HAP-1 (cell line): ENCODE data around the gene DSP.
A peak's percentile ranks its signal among the peaks of the same experiment; 100 is the strongest.

Experiments
- DNase-seq, 2 experiments: peaks; one replicate each; pipeline ENCODE4 v3.0.0-alpha.2; 2016 to 2020; ENCODE audit warnings: low spot score in 2 of 2
- H3K27me3 ChIP-seq: fragments of 250-450 bp; sonication (Bioruptor Pico); 2 replicates; pipeline ENCODE4 v1.5.1; 2020; ENCODE audit warnings: low read depth, mild to moderate bottlenecking, moderate library complexity
- H3K36me3 ChIP-seq: fragments of 250-450 bp; sonication (Bioruptor Pico); replicated peaks from 2 replicates; pipeline ENCODE4 v1.5.1; 2020; ENCODE audit warnings: mild to moderate bottlenecking
- H3K4me1 ChIP-seq: fragments of 250-450 bp; sonication (Bioruptor Pico); 2 replicates; pipeline ENCODE4 v1.5.1; 2020; ENCODE audit warnings: mild to moderate bottlenecking
- H3K4me3 ChIP-seq: fragments of 250-450 bp; sonication (Bioruptor Pico); 2 replicates; pipeline ENCODE4 v1.5.1; 2020; ENCODE audit warnings: mild to moderate bottlenecking, moderate library complexity
- H3K9me3 ChIP-seq: fragments of 250-450 bp; sonication (Bioruptor Pico); 2 replicates; pipeline ENCODE4 v1.5.1; 2020; ENCODE audit warnings: mild to moderate bottlenecking, moderate library complexity
- in situ Hi-C: fragments of 300-500 bp; cut with MboI; formaldehyde crosslinking; loops from 3 replicates; pipeline ENCODE4 v1.14.3; 2020; ENCODE audit warnings: low sequenced_read_pairs, inconsistent platforms, mixed read lengths

The DSP gene

DNA sequence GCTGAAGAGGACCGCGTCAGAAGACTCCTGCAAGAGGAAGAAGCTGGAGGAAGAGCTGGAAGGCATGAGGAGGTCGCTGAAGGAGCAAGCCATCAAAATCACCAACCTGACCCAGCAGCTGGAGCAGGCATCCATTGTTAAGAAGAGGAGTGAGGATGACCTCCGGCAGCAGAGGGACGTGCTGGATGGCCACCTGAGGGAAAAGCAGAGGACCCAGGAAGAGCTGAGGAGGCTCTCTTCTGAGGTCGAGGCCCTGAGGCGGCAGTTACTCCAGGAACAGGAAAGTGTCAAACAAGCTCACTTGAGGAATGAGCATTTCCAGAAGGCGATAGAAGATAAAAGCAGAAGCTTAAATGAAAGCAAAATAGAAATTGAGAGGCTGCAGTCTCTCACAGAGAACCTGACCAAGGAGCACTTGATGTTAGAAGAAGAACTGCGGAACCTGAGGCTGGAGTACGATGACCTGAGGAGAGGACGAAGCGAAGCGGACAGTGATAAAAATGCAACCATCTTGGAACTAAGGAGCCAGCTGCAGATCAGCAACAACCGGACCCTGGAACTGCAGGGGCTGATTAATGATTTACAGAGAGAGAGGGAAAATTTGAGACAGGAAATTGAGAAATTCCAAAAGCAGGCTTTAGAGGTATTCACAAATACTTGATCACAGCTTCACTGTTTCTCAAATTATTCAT lies 39.6 kb downstream of the DSP start:
- H3K9me3 ChIP-seq = no peaks in the 10 kb centered on the region
- no peak for DNase-seq
- in situ Hi-C loops = loop anchor here (10.0 kb wide), 1 partner anchor 176 kb away; no protein-coding TSS in a partner anchor
- H3K4me1 ChIP-seq = no peaks in the 10 kb centered on the region
- no peaks in the 10 kb centered on the region for H3K27me3 ChIP-seq
- H3K36me3 ChIP-seq = peaks cover 68% of the 10 kb centered on the region
- H3K4me3 ChIP-seq = no peak overlapping the region

DNA sequence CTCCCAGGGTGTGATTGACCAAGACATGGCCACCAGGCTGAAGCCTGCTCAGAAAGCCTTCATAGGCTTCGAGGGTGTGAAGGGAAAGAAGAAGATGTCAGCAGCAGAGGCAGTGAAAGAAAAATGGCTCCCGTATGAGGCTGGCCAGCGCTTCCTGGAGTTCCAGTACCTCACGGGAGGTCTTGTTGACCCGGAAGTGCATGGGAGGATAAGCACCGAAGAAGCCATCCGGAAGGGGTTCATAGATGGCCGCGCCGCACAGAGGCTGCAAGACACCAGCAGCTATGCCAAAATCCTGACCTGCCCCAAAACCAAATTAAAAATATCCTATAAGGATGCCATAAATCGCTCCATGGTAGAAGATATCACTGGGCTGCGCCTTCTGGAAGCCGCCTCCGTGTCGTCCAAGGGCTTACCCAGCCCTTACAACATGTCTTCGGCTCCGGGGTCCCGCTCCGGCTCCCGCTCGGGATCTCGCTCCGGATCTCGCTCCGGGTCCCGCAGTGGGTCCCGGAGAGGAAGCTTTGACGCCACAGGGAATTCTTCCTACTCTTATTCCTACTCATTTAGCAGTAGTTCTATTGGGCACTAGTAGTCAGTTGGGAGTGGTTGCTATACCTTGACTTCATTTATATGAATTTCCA lies 43.9 kb downstream of the DSP start:
- Histone ChIP-seq H3K9me3 (no peaks in the 10 kb centered on the region), H3K36me3 (peaks cover 31% of the 10 kb centered on the region), H3K27me3 (no peaks in the 10 kb centered on the region), H3K4me3 (no peak overlapping the region), H3K4me1 (peaks cover 6% of the 10 kb centered on the region)
- no peak for DNase-seq
- in situ Hi-C loops = loop anchor here (10.0 kb wide), 1 partner anchor 181 kb away; no protein-coding TSS in a partner anchor

DNA sequence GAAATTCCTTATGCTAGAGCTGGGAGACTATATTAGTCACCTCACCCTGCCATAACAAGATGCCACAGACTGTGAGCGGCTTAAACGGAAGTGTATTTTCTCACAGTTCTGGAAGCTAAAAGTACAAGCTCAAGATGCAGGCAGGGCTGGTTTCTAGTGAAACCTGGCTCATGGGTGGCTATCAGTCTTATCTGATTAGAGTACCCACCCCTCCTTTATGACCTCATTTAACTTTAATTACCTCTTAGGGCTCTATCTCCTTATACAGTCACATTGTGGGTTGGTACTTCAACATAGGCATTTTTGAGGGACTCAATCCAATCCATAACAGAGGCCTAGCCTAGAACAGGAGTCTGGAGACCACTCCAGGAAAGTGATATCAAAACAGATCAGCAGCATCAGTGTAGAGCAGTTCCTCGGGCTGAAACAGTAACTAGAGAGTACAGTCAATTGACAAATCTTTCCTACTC lies 46.2 kb downstream of the DSP start:
- no peak for DNase-seq

GRCh38 chr6:7588506-7588905 lies 47.0 kb downstream of the DSP start:
- Histone ChIP-seq H3K36me3 (peaks cover 9% of the 10 kb centered on the region), H3K4me1 (peaks cover 16% of the 10 kb centered on the region), H3K27me3 (no peaks in the 10 kb centered on the region), H3K9me3 (no peaks in the 10 kb centered on the region), H3K4me3 (no peak overlapping the region)
- no peak for DNase-seq
- in situ Hi-C loops = loop anchor here (10.0 kb wide), 1 partner anchor 184 kb away; no protein-coding TSS in a partner anchor

More for the DNA sequence above, 46.2 kb downstream of the DSP start:
- Histone ChIP-seq H3K9me3 (no peaks in the 10 kb centered on the region), H3K4me1 (peaks cover 16% of the 10 kb centered on the region), H3K27me3 (no peaks in the 10 kb centered on the region), H3K4me3 (no peak overlapping the region), H3K36me3 (peaks cover 15% of the 10 kb centered on the region)
- in situ Hi-C loops = loop anchor here (10.0 kb wide), 1 partner anchor 183 kb away; no protein-coding TSS in a partner anchor

DNA sequence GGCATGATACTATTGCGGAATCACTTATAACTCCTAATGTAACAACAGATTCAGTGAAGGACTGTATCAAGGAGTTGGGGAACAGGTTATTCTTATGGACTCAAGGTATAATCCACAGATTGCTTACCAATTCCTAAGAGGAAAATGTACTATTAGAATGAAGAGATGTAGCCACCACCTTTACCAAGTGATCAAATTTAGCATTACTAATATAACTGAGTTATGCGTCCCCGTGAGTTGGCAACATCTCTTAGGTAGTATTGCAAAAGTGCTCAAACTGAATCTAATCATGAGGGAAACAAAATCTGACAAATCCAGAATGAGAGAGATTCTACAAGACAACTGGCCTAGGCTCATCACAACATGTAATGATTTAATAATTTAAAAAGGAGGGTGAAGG lies 47.8 kb downstream of the DSP start:
- Histone ChIP-seq H3K4me1 (peaks cover 16% of the 10 kb centered on the region), H3K27me3 (no peaks in the 10 kb centered on the region), H3K4me3 (peak overlapping the region; percentile 92), H3K9me3 (no peaks in the 10 kb centered on the region), H3K36me3 (peaks cover 11% of the 10 kb centered on the region)
- DNase-seq = no peak
- in situ Hi-C loops = loop anchor here (10.0 kb wide), 1 partner anchor 184 kb away; no protein-coding TSS in a partner anchor

- DNase-seq = peak; percentile 91 to 96
- in situ Hi-C loops = loop anchor here (10.0 kb wide), 1 partner anchor 185 kb away; no protein-coding TSS in a partner anchor
- H3K4me3 ChIP-seq = peak within 1 kb of the TSS; percentile 92
- H3K4me1 ChIP-seq = peaks cover 16% of the 10 kb centered on the region
- H3K36me3 ChIP-seq = peaks cover 18% of the 10 kb centered on the region
- H3K27me3 ChIP-seq = no peaks in the 10 kb centered on the region
- no peaks in the 10 kb centered on the region for H3K9me3 ChIP-seq
Measured at GRCh38 chr6:7589949-7590917, 48.8 kb downstream of the DSP start, which contains the start of gene SNRNP48. Gene SNRNP48, plus strand, starts transcription at chr6:7590198. Its CDS starts 60 bp downstream, at chr6:7590258.

DNA sequence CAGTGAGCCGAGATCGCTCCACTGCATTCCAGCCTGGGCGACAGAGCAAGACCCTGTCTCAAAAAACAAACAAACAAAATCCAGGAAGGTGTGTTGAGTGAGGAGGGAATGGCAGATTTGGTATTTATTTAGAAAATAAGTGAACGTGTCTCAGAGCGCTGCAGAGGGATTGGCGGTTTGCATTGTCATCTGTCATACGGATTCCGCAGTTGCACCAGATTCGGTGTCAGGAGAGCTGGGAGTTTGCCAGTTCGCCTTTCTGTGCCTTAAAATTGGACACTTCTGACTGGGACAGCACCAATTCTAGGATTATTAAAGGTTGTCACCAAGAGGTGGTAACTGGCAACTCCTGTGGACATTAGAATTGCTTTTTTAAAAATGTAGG lies 49.4 kb downstream of the DSP start:
- no peaks in the 10 kb centered on the region for H3K9me3 ChIP-seq
- DNase-seq = peak in 1 of 2 experiments; percentile 43
- peak overlapping the region; percentile 92 for H3K4me3 ChIP-seq
- H3K36me3 ChIP-seq = peaks cover 25% of the 10 kb centered on the region
- no peaks in the 10 kb centered on the region for H3K27me3 ChIP-seq
- in situ Hi-C loops = no loop called here
- peaks cover 16% of the 10 kb centered on the region for H3K4me1 ChIP-seq

DNA sequence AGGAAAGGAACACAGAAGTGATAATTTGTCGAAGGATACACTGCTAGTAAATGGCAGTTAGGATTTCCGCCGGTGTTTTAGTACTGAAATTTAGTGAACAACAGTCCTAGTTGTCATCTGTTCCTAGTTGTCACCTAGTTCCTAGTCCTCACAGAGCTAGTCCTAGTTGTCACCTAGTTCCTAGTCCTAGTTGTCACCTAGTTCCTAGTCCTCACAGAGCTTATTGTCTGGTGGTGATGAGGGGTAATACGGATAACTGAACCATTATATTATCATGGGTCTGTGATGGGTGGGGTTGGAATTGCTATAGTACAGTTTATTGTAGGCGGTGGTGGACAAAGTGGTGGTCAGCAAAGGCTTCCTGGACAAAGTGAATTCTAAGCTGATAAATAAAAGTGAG lies 50.3 kb downstream of the DSP start:
- Histone ChIP-seq H3K27me3 (no peaks in the 10 kb centered on the region), H3K4me1 (peaks cover 16% of the 10 kb centered on the region), H3K4me3 (peak overlapping the region; percentile 92), H3K36me3 (peaks cover 31% of the 10 kb centered on the region), H3K9me3 (no peaks in the 10 kb centered on the region)
- DNase-seq = no peak
- in situ Hi-C loops = no loop called here

DNA sequence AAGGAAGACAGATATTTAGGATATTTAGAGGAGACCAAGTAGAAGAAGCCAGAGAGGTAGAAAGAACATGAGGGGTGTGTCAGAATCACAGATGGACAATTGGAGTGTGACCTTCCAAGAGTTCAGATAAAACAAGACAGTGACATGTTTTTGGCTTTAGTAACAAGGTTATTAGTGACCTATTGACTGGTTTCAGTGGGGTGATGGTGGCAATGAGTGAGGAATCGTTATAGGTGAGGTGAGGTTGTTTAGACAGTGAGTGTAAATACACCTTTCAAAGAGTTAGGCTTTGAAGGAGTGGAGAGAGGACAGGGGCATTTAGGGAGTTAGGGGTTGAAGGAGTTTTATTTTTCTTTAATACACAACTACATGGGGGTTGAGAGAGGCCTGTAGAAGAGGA lies 51.8 kb downstream of the DSP start:
- Histone ChIP-seq H3K4me1 (peaks cover 16% of the 10 kb centered on the region), H3K36me3 (peaks cover 38% of the 10 kb centered on the region), H3K9me3 (no peaks in the 10 kb centered on the region), H3K27me3 (no peaks in the 10 kb centered on the region), H3K4me3 (no peak overlapping the region)
- no peak for DNase-seq
- in situ Hi-C loops = no loop called here

- H3K9me3 ChIP-seq = no peaks in the 10 kb centered on the region
- H3K4me1 ChIP-seq = peaks cover 11% of the 10 kb centered on the region
- no peak for DNase-seq
- H3K36me3 ChIP-seq = peaks cover 46% of the 10 kb centered on the region
- no peaks in the 10 kb centered on the region for H3K27me3 ChIP-seq
- H3K4me3 ChIP-seq = no peak overlapping the region
- in situ Hi-C loops = no loop called here
Measured at GRCh38 chr6:7594579-7595125, 53.2 kb downstream of the DSP start.

GRCh38 chr6:7604003-7604402 lies 62.5 kb downstream of the DSP start:
- DNase-seq = no peak
- Histone ChIP-seq H3K4me3 (no peak overlapping the region), H3K36me3 (peaks cover 85% of the 10 kb centered on the region), H3K27me3 (no peaks in the 10 kb centered on the region), H3K4me1 (no peaks in the 10 kb centered on the region), H3K9me3 (no peaks in the 10 kb centered on the region)
- in situ Hi-C loops = loop anchor here (25.0 kb wide), 1 partner anchor 917 kb away; no protein-coding TSS in a partner anchor

GRCh38 chr6:7604506-7604905 lies 63.0 kb downstream of the DSP start:
- Histone ChIP-seq H3K36me3 (peaks cover 87% of the 10 kb centered on the region), H3K4me1 (no peaks in the 10 kb centered on the region), H3K9me3 (no peaks in the 10 kb centered on the region), H3K4me3 (no peak overlapping the region), H3K27me3 (no peaks in the 10 kb centered on the region)
- no peak for DNase-seq
- in situ Hi-C loops = loop anchor here (25.0 kb wide), 1 partner anchor 917 kb away; no protein-coding TSS in a partner anchor
